Measurements from ENCODE around the gene RIPPLY3.

DNA sequence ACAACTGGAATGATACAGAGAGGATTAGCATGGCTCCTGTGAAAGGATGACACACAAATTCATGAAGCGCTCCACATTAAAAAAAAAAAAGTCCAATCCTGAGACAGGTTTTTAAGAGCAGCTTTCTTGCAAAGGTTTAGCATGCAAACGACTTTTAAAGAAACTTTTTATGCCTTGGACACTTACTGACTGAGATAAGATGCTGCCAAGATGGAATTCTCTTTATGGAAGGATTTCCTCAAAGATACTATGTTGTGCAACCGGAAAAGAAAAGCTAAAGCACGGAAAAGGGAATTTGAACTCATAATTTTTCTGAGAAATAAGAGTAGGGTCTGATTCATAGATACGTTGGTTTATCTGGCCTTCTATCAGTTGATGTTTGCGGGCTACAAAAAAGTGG, 39.1 kb downstream of the RIPPLY3 start:
- TF ChIP-seq RAD21 (IDR thresholded peaks at IDR 0.05; ENCODE audit: low read depth) (no peak), CTCF (IDR thresholded peaks at IDR 0.05 in 2 of 3, conservative IDR thresholded peaks at IDR 0.05 in 1 of 3; ENCODE audit: borderline replicate concordance in 1 of 3, insufficient read depth in 1 of 3, low read depth in 2 of 3, low read length in 2 of 3) (no peak), POLR2A (IDR thresholded peaks at IDR 0.05; ENCODE audit: borderline replicate concordance, extremely low read depth, insufficient read depth, insufficient read length) (no peak), POLR2AphosphoS5 (IDR thresholded peaks at IDR 0.05; ENCODE audit: low read depth, low read length) (no peak), JUND (IDR thresholded peaks at IDR 0.05) (no peak), SRF (IDR thresholded peaks at IDR 0.05; ENCODE audit: low read depth) (no peak), MAX (IDR thresholded peaks at IDR 0.05) (no peak), EZH2 (IDR thresholded peaks at IDR 0.05) (no peak), YY1 (IDR thresholded peaks at IDR 0.05; ENCODE audit: extremely low read depth, insufficient replicate concordance, low read depth, low read length) (no peak), SP1 (IDR thresholded peaks at IDR 0.05; ENCODE audit: low read depth) (no peak), ATF3 (IDR thresholded peaks at IDR 0.05) (no peak), FOSL1 (IDR thresholded peaks at IDR 0.05; ENCODE audit: low read depth) (no peak)
- TF ChIP-seq, protein P1, sequence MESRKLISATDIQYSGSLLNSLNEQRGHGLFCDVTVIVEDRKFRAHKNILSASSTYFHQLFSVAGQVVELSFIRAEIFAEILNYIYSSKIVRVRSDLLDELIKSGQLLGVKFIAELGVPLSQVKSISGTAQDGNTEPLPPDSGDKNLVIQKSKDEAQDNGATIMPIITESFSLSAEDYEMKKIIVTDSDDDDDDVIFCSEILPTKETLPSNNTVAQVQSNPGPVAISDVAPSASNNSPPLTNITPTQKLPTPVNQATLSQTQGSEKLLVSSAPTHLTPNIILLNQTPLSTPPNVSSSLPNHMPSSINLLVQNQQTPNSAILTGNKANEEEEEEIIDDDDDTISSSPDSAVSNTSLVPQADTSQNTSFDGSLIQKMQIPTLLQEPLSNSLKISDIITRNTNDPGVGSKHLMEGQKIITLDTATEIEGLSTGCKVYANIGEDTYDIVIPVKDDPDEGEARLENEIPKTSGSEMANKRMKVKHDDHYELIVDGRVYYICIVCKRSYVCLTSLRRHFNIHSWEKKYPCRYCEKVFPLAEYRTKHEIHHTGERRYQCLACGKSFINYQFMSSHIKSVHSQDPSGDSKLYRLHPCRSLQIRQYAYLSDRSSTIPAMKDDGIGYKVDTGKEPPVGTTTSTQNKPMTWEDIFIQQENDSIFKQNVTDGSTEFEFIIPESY (IDR thresholded peaks at IDR 0.05; ENCODE audit: extremely low read depth, insufficient replicate concordance, low read length), result no peak

Measured in HCT116 (cell line).